HEK293 (cell line): Measurements from ENCODE around the gene SLC29A1.

Experiments
- CTCF ChIA-PET: fragments of 350-600 bp; formaldehyde crosslinking; extraction: SDS; loops from one replicate; lab custom pipeline; 2021; ENCODE audit warnings: antibody characterized with exemption; lab: Yijun Ruan, JAX
- POLR2A ChIA-PET: fragments of 300-600 bp; formaldehyde crosslinking; extraction: SDS; loops from one replicate; lab custom pipeline; 2020; ENCODE audit warnings: antibody characterized with exemption, inconsistent platforms; lab: Yijun Ruan, JAX
- H3K27ac ChIP-seq: fragments of 200-500 bp; sonication (Bioruptor generic); 2 replicates; pipeline ENCODE4 v1.5.1; 2014; ENCODE audit warnings: low read depth, low read length, control low read depth, inconsistent platforms; ENCODE audit errors: extremely low read depth
- H3K36me3 ChIP-seq, 2 experiments: fragments of 200-500 bp in 1 of 2; sonication (Bioruptor generic) in 1 of 2; 1 replicate in 1 of 2; 2 replicates in 1 of 2; pipeline ENCODE4 v1.5.1; 2014 to 2017; ENCODE audit warnings: inconsistent platforms in 2 of 2, low read length in 2 of 2; ENCODE audit not compliant: control insufficient read depth in 2 of 2, insufficient read depth in 1 of 2
- H3K4me1 ChIP-seq: fragments of 200-500 bp; sonication (Bioruptor generic); 2 replicates; pipeline ENCODE4 v1.5.1; 2014; ENCODE audit warnings: mild to moderate bottlenecking, low read length, inconsistent platforms; ENCODE audit not compliant: control insufficient read depth, insufficient read depth
- H3K4me3 ChIP-seq: 2 replicates; pipeline ENCODE4 v1.5.1; 2011; ENCODE audit warnings: low read depth, mild to moderate bottlenecking, control low read depth, low read length, moderate library complexity
- H3K9me3 ChIP-seq: fragments of 200-500 bp; sonication (Bioruptor generic); 2 replicates; pipeline ENCODE4 v1.5.1; 2014; ENCODE audit warnings: low read depth, low read length, inconsistent platforms; ENCODE audit not compliant: control insufficient read depth, insufficient read depth
- EGR2 ChIP-seq: fragments of 450-650 bp; formaldehyde crosslinking; IDR thresholded peaks from 2 replicates; pipeline ENCODE4 v1.5.1; 2016; ENCODE audit warnings: low read depth, missing biosample characterization, missing genetic modification characterization
- GLIS1 ChIP-seq: fragments of 450-650 bp; formaldehyde crosslinking; IDR thresholded peaks from 2 replicates; pipeline ENCODE4 v1.5.1; 2016; ENCODE audit warnings: missing biosample characterization, missing genetic modification characterization
- IKZF3 ChIP-seq: fragments of 450-650 bp; IDR thresholded peaks from 2 replicates; pipeline ENCODE4 v1.5.0; 2018; ENCODE audit warnings: missing biosample characterization, mild to moderate bottlenecking, missing genetic modification characterization, moderate library complexity
- ZBTB21 ChIP-seq: fragments of 450-650 bp; formaldehyde crosslinking; IDR thresholded peaks from 2 replicates; pipeline ENCODE4 v1.5.1; 2017; ENCODE audit warnings: missing biosample characterization, missing genetic modification characterization
- ZFHX2 ChIP-seq: fragments of 450-650 bp; formaldehyde crosslinking; conservative IDR thresholded peaks from 2 replicates; pipeline ENCODE4 v1.5.1; 2016; ENCODE audit warnings: missing biosample characterization, missing genetic modification characterization
- ZFP3 ChIP-seq: fragments of 450-650 bp; formaldehyde crosslinking; IDR thresholded peaks from 2 replicates; pipeline ENCODE4 v1.5.1; 2016; ENCODE audit warnings: low read depth, missing biosample characterization, missing genetic modification characterization
- ZFP37 ChIP-seq: fragments of 450-650 bp; formaldehyde crosslinking; IDR thresholded peaks from 2 replicates; pipeline ENCODE4 v1.5.1; 2016; ENCODE audit warnings: missing biosample characterization, missing genetic modification characterization
- ZFP69B ChIP-seq: fragments of 450-650 bp; formaldehyde crosslinking; IDR thresholded peaks from 2 replicates; pipeline ENCODE4 v1.5.1; 2016; ENCODE audit warnings: missing biosample characterization, missing genetic modification characterization
- ZNF175 ChIP-seq: fragments of 450-650 bp; formaldehyde crosslinking; IDR thresholded peaks from 2 replicates; pipeline ENCODE4 v1.5.1; 2016; ENCODE audit warnings: missing biosample characterization, missing genetic modification characterization
- ZNF19 ChIP-seq: fragments of 450-650 bp; formaldehyde crosslinking; IDR thresholded peaks from 2 replicates; pipeline ENCODE4; 2016; ENCODE audit warnings: missing biosample characterization, missing genetic modification characterization, low read depth
- ZNF202 ChIP-seq: fragments of 450-650 bp; formaldehyde crosslinking; IDR thresholded peaks from 2 replicates; pipeline ENCODE4 v1.5.1; 2016; ENCODE audit warnings: missing biosample characterization, missing genetic modification characterization, borderline replicate concordance
- ZNF24 ChIP-seq: fragments of 450-650 bp; formaldehyde crosslinking; IDR thresholded peaks from 2 replicates; pipeline ENCODE4 v1.5.1; 2016; ENCODE audit warnings: missing biosample characterization, missing genetic modification characterization
- ZNF311 ChIP-seq: fragments of 450-650 bp; formaldehyde crosslinking; IDR thresholded peaks from 2 replicates; pipeline ENCODE4 v1.5.1; 2017; ENCODE audit warnings: missing biosample characterization, missing genetic modification characterization, borderline replicate concordance
- ZNF324 ChIP-seq: fragments of 450-650 bp; formaldehyde crosslinking; IDR thresholded peaks from 2 replicates; pipeline ENCODE4 v1.5.1; 2016; ENCODE audit warnings: missing biosample characterization, missing genetic modification characterization
- ZNF391 ChIP-seq: fragments of 450-650 bp; formaldehyde crosslinking; IDR thresholded peaks from 2 replicates; pipeline ENCODE4 v1.5.1; 2016; ENCODE audit warnings: low read depth, missing biosample characterization, missing genetic modification characterization, borderline replicate concordance
- ZNF623 ChIP-seq: fragments of 450-650 bp; formaldehyde crosslinking; IDR thresholded peaks from 2 replicates; pipeline ENCODE4 v1.5.1; 2016; ENCODE audit warnings: missing biosample characterization, missing genetic modification characterization
- ZNF837 ChIP-seq: fragments of 450-650 bp; formaldehyde crosslinking; IDR thresholded peaks from 2 replicates; pipeline ENCODE4 v1.5.1; 2016; ENCODE audit warnings: missing biosample characterization, missing genetic modification characterization
- TF ChIP-seq, protein P1 (sequence below): fragments of 450-650 bp; formaldehyde crosslinking; IDR thresholded peaks from 2 replicates; pipeline ENCODE4 v1.5.1; 2016; ENCODE audit warnings: missing biosample characterization, missing genetic modification characterization
- TF ChIP-seq, protein P2 (sequence below): fragments of 450-650 bp; formaldehyde crosslinking; IDR thresholded peaks from 2 replicates; pipeline ENCODE4 v1.5.1; 2017; ENCODE audit warnings: missing biosample characterization, missing genetic modification characterization
- TF ChIP-seq, protein P3 (sequence below): fragments of 450-650 bp; IDR thresholded peaks from 2 replicates; pipeline ENCODE4 v1.5.1; 2018; ENCODE audit warnings: missing biosample characterization, mild to moderate bottlenecking, missing genetic modification characterization
- TF ChIP-seq, protein P4 (sequence below): fragments of 450-650 bp; formaldehyde crosslinking; IDR thresholded peaks from 2 replicates; pipeline ENCODE4 v1.5.1; 2016; ENCODE audit warnings: missing biosample characterization, missing genetic modification characterization
- TF ChIP-seq, protein P5 (sequence below): fragments of 450-650 bp; formaldehyde crosslinking; IDR thresholded peaks from 2 replicates; pipeline ENCODE4 v1.5.1; 2016; ENCODE audit warnings: missing biosample characterization, missing genetic modification characterization

Gene SLC29A1

DNA sequence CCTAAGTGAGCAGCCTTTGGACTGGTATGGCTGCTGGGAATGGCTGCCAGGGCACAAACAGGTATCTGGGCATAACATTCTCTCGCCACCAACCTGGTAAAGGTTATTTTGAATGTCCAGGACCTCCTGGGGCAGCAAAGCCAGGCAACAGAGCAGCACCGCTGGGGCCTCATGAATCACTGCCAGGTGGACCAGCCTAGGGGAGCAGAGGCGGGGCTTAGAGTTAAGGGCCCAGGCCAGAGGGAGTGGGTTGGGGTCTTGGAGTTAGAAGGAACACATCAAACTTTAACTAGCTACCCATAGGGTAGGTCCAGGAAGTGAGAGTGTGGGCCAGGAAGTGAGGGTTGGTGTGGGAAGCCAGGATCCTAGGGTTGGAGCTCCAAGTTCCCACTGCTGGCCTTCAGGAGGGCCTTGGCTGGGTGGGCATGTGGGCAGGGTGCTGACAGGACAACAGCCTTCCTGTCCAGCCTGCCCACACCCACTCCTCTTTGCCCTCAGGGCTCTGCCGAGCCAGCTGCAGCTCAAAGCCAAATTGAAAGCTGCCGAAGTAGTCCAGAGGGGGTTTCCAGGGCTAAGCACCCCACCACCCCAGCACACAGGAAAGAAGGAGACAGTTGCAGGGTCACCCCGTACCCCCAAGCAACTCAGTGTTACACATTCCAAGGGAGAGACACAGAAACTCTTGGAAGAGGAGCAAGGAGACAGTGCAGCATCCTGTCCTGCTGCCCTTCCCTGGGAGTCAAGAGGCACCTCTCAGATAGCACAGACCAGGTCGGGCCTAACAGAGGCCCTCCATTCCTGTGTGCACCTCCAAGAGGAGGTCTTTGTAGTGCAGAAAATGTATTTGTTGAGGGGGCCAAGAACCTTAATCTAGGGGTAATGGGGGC, 39.3 kb downstream of the SLC29A1 start:
- H3K4me3 ChIP-seq = no peak overlapping the region
- no peak overlapping the region for H3K27ac ChIP-seq
- TF ChIP-seq ZNF324 (tag by site-specific recombination) (no peak), ZNF202 (tag by site-specific recombination) (no peak), ZNF623 (tag by site-specific recombination) (no peak), ZFHX2 (tag by site-specific recombination) (peak; percentile 86), ZNF175 (no peak), EGR2 (tag by site-specific recombination) (peak; percentile 82), IKZF3 (tag by site-specific recombination) (no peak), GLIS1 (tag by site-specific recombination) (no peak)
- TF ChIP-seq, protein P1, sequence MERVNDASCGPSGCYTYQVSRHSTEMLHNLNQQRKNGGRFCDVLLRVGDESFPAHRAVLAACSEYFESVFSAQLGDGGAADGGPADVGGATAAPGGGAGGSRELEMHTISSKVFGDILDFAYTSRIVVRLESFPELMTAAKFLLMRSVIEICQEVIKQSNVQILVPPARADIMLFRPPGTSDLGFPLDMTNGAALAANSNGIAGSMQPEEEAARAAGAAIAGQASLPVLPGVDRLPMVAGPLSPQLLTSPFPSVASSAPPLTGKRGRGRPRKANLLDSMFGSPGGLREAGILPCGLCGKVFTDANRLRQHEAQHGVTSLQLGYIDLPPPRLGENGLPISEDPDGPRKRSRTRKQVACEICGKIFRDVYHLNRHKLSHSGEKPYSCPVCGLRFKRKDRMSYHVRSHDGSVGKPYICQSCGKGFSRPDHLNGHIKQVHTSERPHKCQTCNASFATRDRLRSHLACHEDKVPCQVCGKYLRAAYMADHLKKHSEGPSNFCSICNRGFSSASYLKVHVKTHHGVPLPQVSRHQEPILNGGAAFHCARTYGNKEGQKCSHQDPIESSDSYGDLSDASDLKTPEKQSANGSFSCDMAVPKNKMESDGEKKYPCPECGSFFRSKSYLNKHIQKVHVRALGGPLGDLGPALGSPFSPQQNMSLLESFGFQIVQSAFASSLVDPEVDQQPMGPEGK = no peak
- TF ChIP-seq, protein P2, sequence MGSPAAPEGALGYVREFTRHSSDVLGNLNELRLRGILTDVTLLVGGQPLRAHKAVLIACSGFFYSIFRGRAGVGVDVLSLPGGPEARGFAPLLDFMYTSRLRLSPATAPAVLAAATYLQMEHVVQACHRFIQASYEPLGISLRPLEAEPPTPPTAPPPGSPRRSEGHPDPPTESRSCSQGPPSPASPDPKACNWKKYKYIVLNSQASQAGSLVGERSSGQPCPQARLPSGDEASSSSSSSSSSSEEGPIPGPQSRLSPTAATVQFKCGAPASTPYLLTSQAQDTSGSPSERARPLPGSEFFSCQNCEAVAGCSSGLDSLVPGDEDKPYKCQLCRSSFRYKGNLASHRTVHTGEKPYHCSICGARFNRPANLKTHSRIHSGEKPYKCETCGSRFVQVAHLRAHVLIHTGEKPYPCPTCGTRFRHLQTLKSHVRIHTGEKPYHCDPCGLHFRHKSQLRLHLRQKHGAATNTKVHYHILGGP (tag by site-specific recombination) = no peak
- TF ChIP-seq, all 188 proteins: peak for 2
- ChIA-PET CTCF (interaction anchor here (0.6 to 2.6 kb wide), 7 partner anchors 9 to 540 kb away, joined by 3 to 9 read pairs (median 4); partner anchors contain the start of gene AARS2), POLR2A (interaction anchor here (0.6 to 1.9 kb wide), 3 partner anchors 10 to 40 kb away, joined by 4 to 17 read pairs (median 6); partner anchors contain the start of genes HSP90AB1 and SLC29A1)
- Histone ChIP-seq H3K4me1 (peaks cover 4% of the 10 kb centered on the region; the same call in 1 of the 2 replicates), H3K9me3 (no peaks in the 10 kb centered on the region), H3K36me3 (peaks cover 0 to 30% of the 10 kb centered on the region in 2 experiments; a peak in 1 of 3 replicates)

DNA sequence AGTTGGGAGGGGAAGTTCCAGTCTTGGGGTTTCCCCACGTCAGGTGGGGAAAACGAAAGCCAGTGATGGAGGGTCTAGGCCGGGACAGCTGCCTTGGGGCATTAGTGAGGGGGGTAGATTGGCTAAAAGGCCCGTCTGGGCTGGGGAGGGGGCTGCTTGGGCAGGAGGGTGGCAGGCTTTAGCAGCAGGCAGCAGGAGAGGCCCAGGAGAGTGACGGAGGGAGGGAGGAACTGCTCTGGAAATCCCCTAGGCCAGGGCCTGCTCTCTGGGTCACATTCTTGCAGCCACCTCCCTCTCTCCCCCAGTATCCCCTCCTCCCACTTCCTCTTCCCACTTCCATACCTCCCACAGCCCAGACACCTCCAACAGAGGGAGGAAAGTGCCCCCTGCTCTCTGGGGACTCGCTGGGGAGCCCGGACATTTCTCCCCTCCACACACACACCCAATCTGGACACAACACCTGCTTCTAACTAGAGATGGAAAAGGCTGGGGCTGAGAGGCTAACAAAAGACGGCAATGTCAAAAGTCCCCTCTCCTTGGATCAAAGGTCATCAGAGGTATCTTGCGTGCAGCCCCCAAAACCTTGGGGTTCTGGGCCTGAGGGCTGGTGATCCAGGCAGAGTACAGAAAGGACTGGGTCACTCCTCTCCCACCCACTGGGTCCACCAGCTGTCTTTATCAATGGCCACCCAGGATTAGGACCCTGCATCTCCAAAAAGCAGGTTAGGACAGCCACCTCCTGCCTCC, 40.1 kb downstream of the SLC29A1 start:
- Histone ChIP-seq H3K9me3 (no peaks in the 10 kb centered on the region), H3K36me3 (peaks cover 0 to 29% of the 10 kb centered on the region in 2 experiments; a peak in 1 of 3 replicates), H3K4me1 (peaks cover 4% of the 10 kb centered on the region; the same call in 1 of the 2 replicates), H3K27ac (no peak overlapping the region), H3K4me3 (no peak overlapping the region)
- POLR2A ChIA-PET = interaction anchor here (0.6 to 2.2 kb wide), 3 partner anchors 11 to 50 kb away, joined by 3 to 15 read pairs (median 4); partner anchors contain the start of genes AARS2 and HSP90AB1
- CTCF ChIA-PET = interaction anchor here (0.6 to 2.6 kb wide), 6 partner anchors 10 to 134 kb away, joined by 3 to 8 read pairs (median 3); no protein-coding TSS in a partner anchor
- no peak for TF ChIP-seq ZNF311
- TF ChIP-seq ZNF19 (tag by site-specific recombination) = no peak
- TF ChIP-seq ZNF24 (tag by site-specific recombination) = no peak
- no peak for TF ChIP-seq ZNF837
- peak; percentile 80 for TF ChIP-seq GLIS1 (tag by site-specific recombination)
- no peak for TF ChIP-seq ZNF391
- TF ChIP-seq ZFP37 (tag by site-specific recombination) = no peak
- TF ChIP-seq, protein P3, sequence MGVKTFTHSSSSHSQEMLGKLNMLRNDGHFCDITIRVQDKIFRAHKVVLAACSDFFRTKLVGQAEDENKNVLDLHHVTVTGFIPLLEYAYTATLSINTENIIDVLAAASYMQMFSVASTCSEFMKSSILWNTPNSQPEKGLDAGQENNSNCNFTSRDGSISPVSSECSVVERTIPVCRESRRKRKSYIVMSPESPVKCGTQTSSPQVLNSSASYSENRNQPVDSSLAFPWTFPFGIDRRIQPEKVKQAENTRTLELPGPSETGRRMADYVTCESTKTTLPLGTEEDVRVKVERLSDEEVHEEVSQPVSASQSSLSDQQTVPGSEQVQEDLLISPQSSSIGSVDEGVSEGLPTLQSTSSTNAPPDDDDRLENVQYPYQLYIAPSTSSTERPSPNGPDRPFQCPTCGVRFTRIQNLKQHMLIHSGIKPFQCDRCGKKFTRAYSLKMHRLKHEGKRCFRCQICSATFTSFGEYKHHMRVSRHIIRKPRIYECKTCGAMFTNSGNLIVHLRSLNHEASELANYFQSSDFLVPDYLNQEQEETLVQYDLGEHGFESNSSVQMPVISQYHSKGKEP = no peak
- no peak for TF ChIP-seq ZFP69B (tag by site-specific recombination)
- no peak for TF ChIP-seq ZFP3 (tag by site-specific recombination)
- TF ChIP-seq, protein P4, sequence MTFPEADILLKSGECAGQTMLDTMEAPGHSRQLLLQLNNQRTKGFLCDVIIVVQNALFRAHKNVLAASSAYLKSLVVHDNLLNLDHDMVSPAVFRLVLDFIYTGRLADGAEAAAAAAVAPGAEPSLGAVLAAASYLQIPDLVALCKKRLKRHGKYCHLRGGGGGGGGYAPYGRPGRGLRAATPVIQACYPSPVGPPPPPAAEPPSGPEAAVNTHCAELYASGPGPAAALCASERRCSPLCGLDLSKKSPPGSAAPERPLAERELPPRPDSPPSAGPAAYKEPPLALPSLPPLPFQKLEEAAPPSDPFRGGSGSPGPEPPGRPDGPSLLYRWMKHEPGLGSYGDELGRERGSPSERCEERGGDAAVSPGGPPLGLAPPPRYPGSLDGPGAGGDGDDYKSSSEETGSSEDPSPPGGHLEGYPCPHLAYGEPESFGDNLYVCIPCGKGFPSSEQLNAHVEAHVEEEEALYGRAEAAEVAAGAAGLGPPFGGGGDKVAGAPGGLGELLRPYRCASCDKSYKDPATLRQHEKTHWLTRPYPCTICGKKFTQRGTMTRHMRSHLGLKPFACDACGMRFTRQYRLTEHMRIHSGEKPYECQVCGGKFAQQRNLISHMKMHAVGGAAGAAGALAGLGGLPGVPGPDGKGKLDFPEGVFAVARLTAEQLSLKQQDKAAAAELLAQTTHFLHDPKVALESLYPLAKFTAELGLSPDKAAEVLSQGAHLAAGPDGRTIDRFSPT = no peak
- TF ChIP-seq, protein P5, sequence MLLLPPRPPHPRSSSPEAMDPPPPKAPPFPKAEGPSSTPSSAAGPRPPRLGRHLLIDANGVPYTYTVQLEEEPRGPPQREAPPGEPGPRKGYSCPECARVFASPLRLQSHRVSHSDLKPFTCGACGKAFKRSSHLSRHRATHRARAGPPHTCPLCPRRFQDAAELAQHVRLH (tag by site-specific recombination) = no peak
- no peak for TF ChIP-seq ZBTB21
